SK-MEL-5 (cell line): ENCODE data around the gene TNFSF11. TPM values are rescaled to one million over a fixed set of nuclear protein-coding genes. Genes with fewer than 3 reads are reported as not detected.
A peak's percentile ranks its signal among the peaks of the same experiment; 100 is the strongest.

ENCODE experiments used
- DNase-seq: peaks from one replicate; pipeline ENCODE4 v3.0.0-alpha.2; 2016; ENCODE audit warnings: low read depth, low spot score
- in situ Hi-C: cut with HindIII; loops from 2 replicates; pipeline ENCODE4 v1.10.0; 2016; ENCODE audit warnings: low sequenced_read_pairs, high pct_unique_total_duplicates, low pct_unique_long_range_greater_than_20kb
- total RNA-seq: library from RNA; depleted of rRNA; stranded (reverse); fragments of >200 nt; shearing (Covaris generic); gene quantifications from 2 replicates; pipeline ENCODE4 v1.2.3, GENCODE V29; 2014

TNFSF11 gene
- total RNA-seq, 1 experiment from 2014 or later = not detected

DNA sequence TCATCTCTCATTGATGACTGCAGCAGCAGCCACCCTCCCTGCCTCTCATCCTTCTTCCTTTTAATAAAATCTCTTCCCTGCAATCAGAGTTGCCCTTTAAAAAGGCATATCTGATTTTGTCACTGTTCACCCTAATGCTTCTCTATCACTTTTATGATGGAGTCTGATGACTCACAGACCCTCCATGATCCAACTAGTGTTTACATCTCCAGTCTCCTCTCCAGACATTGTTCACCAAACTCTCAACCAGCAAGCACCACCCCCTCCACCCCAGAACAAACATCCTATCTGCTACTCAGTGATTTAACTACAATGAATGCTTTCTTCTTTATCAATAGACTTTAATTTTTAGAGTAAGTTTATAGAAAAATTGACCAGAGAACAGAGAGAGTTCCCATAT, 59.5 kb downstream of the TNFSF11 start:
- in situ Hi-C loops = no loop called here
- no peak for DNase-seq

DNA sequence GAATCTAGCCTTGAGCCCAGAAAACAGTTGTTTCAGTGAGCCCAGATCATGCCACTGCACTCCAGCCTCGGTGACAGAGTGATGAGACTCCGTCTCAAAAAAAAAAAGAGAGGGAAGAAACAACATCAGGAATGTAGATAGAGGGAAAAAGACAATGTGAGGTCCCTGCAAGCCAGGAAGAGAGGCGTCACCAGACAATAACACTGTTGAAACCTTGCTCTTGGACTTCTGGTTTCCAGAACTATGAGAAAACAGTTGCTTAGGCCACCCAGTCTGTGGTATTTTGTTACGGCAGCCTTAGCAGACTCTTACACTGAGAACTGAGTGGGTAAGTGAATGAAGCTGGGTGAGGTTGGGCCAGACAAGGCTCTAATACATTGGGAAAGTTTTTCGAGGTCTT, 64.1 kb downstream of the TNFSF11 start:
- no peak for DNase-seq
- in situ Hi-C loops = no loop called here

DNA sequence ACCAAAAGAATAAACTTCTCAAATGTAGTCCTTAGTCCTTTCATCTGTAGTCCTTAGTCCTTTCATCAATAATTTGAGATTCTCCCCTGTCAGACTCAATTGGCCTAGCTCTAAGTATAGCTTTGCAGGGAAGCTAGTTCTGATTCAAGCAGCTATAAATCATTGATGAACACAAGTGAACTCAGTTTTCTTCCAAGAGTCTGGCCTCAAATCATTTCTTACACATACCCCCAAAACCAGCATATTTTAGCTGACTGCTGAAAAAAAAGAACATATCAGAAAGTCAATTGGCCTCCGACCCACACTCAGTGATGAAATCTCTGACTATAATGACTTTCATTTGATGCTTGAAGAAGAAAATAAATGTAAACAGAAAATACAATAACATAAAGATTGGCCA, 64.9 kb downstream of the TNFSF11 start:
- in situ Hi-C loops = no loop called here
- DNase-seq = no peak

DNA sequence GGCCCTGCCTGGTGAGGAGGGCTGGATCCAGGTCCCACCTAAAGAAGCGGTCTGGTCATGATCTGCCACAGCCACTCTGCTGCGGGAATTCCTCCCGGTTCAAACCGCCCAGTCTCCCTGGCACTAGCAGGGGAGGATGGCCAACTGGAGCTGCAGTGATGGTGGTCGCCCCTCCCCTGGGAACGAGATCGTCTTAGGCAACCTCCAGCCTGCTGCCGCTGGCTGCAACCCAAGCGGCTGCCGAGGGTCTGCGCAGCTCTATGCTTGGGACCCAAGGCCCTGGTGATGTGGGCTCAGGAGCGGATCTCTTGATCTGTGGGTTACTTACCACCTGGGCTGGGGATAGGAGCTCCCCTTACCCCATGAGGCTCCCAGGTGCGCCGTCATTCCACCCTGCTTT, 69.1 kb downstream of the TNFSF11 start:
- in situ Hi-C loops = no loop called here
- DNase-seq = no peak

DNA sequence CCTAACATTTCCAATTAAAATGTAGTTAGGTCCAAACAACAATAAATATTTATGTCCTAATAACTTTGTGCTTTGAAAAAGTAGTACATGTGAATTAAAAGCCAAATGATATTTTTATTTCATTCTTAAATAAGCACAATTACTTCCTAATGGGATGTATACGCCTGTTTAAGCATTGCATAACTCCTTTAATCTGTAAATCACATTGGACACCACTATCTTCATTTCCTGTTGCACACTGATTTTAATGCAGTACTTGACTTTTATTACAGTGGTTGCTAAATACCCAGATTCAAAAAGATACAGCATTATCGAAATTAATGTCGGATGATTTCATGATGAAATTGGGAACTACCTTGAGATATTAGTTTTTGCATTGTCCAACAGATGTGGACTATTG, 70.9 kb downstream of the TNFSF11 start:
- in situ Hi-C loops = no loop called here
- DNase-seq = no peak

DNA sequence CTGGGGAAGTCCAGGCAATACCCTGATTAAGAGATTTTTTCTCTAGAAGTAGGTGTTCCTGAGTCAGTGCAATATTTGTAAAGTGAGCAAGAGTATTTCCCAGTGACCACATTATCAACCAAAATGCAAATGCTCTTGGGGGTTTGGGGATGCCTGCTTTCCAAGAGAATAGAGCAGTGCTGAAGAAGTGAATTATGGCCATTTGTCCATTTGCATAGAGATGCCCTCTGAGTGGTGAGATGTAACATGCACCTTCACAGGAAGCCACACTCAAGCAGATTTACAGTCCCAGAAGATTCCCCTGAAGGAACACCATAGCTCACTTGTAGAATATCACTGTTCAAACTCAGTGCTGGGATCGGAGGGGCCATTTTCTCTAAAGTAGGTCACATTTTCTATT, 71.8 kb downstream of the TNFSF11 start:
- in situ Hi-C loops = no loop called here
- no peak for DNase-seq

DNA sequence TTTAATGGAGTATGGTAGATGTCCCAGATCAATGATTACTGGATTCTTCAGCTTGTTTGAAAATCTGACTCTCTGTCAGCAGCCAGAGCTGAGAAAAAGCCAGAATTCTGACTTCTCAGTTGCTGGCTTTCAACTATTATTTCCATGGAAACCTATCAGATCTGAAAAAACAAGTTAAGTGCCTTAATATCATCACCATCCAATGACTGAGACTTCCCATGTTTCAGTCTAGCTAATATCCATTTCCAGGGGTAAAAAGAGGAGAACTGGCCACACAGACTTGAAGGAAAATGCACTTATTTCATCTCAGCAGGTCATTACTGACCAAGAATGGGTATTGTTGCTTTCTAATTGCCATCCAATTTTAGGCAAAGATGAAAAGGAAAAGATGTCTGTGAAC, 75.2 kb downstream of the TNFSF11 start:
- DNase-seq = no peak
- in situ Hi-C loops = no loop called here

DNA sequence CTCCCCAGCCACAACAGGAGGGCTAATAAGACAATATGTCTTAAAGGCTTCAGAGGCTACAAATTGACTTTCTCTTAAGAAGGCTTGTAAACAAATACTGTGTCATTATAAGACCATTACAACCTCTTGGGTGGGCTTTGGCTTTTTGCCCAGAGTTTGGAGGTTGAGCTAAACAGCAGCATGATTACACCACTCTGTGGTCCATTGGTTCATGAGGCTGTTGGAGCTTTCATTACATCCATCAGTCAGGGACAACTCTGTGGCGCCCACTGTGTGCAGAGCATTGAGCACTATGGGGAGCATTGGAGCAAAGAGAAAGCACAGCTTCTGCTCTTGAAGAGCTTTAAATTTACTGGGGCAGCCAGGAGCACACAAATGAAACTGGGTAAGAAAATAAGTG, 75.9 kb downstream of the TNFSF11 start:
- in situ Hi-C loops = no loop called here

DNA sequence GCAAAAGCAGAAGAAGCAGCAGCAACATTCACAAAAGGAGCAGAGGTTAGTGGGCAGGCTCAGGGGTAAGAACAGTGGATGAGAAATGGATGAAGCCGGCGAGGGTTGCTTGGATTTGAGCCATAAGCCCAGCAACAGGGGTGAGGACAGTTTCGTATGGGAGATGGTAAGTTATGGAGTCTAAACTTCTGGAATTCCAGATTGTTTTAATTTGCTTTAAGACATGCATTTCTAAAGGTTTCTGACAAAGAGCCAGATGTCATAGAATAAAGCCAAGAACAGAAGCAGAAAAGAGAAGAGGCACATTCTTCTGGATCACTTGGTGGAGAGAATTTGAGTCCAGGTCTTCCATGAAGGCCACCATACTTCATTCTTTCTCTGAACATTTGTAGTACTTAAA, 76.6 kb downstream of the TNFSF11 start:
- in situ Hi-C loops = no loop called here
- DNase-seq = no peak

More for the DNA sequence above, 75.9 kb downstream of the TNFSF11 start:
- DNase-seq = no peak

DNA sequence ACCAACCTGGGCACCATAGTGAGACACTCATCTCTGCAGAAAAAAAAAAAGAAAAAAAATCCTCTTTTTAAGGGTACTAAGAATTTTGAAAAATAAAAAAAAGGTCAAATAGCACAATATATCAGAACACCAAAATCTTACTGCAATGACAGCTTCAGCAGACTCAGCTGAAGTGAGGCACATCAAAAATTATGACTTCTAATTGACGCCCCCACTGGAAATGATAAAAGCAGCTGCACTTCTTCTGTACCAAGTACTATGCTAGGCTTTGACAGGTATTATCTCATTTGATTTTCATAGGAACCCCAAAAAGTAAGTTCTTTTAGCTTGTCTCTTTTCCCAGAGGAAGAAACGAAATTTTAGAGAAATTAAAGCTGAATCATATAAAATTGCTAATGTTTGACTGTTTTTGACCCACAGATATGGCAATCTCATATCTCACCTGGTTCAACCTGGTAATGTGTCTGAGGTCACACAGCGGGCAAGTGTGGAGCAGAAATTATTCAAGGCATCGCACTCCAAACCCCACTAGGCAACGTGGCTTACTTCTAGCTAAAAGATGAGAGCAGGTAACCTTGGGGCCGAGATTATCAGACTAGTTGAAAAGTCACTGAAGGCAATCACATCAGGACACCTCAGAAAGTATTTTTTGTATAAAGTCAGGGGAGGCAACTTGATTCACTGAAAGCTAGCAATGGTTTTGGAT, 78.1 kb downstream of the TNFSF11 start:
- no peak for DNase-seq
- in situ Hi-C loops = no loop called here

DNA sequence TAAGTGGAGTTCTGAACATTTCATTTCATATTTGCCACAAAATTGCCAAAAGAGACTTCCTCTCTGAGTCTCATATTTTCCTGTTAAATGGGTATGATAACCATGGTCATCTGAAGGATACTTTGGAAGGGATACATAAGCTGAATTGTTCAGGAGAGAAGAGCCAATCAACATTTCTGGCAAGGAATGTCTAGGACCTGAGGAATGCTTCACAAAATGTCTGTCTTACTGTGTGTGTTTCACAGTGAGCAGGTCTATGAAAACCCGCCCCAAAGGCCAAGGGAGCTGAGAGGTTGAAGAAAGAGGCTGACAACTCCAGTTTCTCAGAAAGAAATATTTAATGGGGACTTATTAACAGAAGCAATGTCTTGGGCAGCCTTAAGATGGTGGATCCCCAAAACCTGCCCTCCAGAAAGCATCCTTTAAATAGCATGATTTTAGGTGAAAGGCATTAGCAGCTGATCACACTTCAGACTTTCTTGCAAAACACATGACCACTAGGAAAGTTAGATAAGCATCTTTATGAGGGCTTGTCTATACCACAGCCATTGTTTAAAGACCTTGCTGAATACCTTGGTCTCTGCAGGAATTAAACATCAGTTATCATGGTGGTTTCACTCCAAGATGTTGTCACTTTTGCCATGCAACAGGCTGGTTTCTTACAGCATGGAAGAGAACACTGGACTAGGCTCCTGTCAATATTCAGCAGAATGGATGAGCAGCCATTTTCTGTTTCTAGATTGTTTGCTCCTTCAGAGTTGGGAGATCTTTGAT, 78.9 kb downstream of the TNFSF11 start:
- in situ Hi-C loops = no loop called here
- no peak for DNase-seq

DNA sequence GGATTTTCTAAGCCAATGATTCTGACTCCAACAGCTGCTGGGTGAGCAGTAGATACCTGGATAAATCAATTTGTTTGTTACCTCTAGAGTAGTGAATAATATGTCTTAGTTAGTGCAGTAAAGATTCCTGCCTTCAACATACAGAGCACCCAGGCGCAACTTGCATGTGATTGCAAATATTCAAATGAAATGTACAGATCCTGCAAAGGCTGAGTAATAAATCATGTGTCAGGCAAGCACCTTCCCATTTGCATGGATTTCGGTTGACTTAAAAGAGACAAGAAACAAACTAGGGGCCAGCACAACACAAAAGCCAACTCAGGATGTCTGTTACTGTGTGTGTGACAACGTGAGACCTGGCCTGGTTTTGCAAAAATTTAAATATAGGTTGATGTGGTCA, 79.7 kb downstream of the TNFSF11 start:
- in situ Hi-C loops = no loop called here
- no peak for DNase-seq

DNA sequence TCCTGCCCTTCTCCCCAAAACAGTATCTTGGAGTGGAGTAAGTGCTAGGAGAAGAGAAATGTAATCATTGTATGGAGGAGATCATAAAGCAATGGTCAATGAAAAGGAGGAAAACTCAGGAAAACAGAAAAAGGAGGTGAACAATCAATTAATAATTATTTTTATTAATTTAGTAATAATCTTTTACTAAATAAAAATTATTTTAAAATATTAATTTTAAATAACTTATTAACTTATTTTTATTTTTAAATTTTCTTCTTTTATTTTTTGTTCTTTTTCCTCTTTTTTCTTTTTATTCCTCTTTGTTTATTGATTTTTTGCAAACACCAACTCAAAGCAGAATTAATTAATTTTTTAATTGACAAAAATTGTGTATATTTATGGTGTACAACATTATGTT, 80.3 kb downstream of the TNFSF11 start:
- in situ Hi-C loops = no loop called here
- DNase-seq = no peak

DNA sequence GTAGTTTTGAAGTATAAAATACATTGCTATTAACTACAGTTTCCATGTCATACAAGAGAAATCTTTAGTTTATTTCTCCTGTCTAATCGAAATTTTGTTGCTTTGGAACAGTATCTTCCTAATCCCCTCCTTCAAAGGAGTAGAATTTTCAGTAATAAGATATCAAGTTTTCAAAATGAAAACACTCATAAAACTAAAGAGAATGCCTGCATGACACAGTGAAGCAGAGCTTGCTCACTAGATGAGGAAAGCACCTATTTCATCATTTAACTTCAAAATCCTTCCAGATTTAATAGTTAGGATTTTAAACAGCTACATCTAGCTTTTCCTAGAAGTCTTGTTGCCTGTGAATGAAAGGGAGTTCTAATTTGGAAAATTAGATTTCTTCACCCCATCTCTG, 80.8 kb downstream of the TNFSF11 start:
- DNase-seq = no peak

DNA sequence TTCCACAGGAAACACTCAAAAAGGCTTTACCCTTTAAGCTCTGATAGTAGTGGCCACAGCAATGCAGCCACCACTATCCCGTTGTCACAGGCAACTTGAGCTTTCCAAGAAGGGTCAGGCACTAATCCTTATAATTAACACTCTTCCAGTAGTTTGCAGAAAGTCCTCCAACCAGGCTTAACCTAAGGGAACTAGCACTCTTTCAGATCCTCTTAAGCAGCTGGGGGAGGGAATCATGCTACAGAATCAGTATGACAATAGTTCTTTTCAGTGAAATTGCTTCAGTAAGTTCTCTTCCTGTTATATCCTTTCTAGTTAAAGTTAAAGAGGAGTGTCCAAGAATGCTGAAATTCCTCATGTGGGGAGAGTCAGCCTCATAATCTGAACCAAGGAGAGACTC, 82.2 kb downstream of the TNFSF11 start:
- DNase-seq = peak; percentile 37
- in situ Hi-C loops = no loop called here

More for the DNA sequence above, 80.8 kb downstream of the TNFSF11 start:
- in situ Hi-C loops = no loop called here

DNA sequence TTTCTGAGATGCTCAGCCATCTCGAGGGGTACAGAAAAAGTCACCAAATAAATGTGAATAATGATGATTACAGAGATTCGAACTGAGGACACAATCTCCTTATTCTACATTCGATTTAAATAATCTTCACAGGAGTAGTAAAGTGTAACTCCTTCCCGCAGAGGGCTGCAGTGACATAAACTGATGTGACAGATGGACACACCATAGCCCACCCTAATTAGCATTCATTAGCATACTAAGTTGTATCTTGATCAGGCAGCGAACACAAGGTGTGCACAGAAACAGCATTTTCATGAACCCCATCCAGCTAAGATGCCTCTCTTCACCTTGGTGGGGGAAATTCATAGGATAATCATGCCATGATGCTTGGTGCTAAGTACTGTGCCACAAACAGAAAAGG, 83.0 kb downstream of the TNFSF11 start:
- no peak for DNase-seq
- in situ Hi-C loops = no loop called here
